H1 (cell line): Measurements from ENCODE around the gene CA10. TPM values are rescaled to one million over a fixed set of nuclear protein-coding genes. Genes with fewer than 3 reads are reported as not detected.

Experiments
- CTCF ChIA-PET: fragments of 300-600 bp; sonication (Branson Sonifier 250); formaldehyde crosslinking; loops from one replicate; lab custom pipeline; 2021; ENCODE audit not compliant: partially characterized antibody; lab: Charles Lee
- POLR2A ChIA-PET: fragments of 300-600 bp; sonication (Branson Sonifier 250); formaldehyde crosslinking; loops from one replicate; lab custom pipeline; 2021; ENCODE audit warnings: inconsistent platforms; ENCODE audit not compliant: partially characterized antibody; lab: Charles Lee
- DNase-seq, 2 experiments: peaks; one replicate each; pipeline versions ENCODE4 v3.0.0 to v3.0.0-alpha.2; 2010 to 2022; ENCODE audit warnings: low spot score in 2 of 2, low read depth in 1 of 2, mixed read lengths in 1 of 2
- FAIRE-seq: peaks from 2 replicates; lab custom pipeline; 2011; peaks lifted over from hg19 to GRCh38; lab: Jason Lieb, UNC
- H2AFZ ChIP-seq: 2 replicates; pipeline ENCODE4 v1.8.1; 2012; ENCODE audit warnings: low read length, inconsistent platforms
- H2AK5ac ChIP-seq: 2 replicates; pipeline ENCODE4 v1.6.1; 2013; ENCODE audit warnings: low read depth, low read length
- H2BK120ac ChIP-seq: replicated peaks from 2 replicates; pipeline ENCODE3; 2013; ENCODE audit warnings: low read depth, low read length, inconsistent platforms
- H2BK12ac ChIP-seq: 2 replicates; pipeline ENCODE4 v1.6.1; 2013; ENCODE audit warnings: low read depth, low read length
- H2BK15ac ChIP-seq: 2 replicates; pipeline ENCODE4 v1.6.1; 2013; ENCODE audit warnings: low read length
- H2BK20ac ChIP-seq: 2 replicates; pipeline ENCODE4 v1.6.1; 2013; ENCODE audit warnings: low read length
- H2BK5ac ChIP-seq: 2 replicates; pipeline ENCODE4 v1.6.1; 2013; ENCODE audit warnings: low read depth, low read length
- H3K14ac ChIP-seq: 2 replicates; pipeline ENCODE4 v1.6.1; 2013; ENCODE audit warnings: inconsistent platforms; ENCODE audit not compliant: insufficient read length
- H3K18ac ChIP-seq: 2 replicates; pipeline ENCODE4 v1.6.1; 2013; ENCODE audit warnings: low read length; ENCODE audit errors: extremely low read depth
- H3K23ac ChIP-seq: 2 replicates; pipeline ENCODE4 v1.6.1; 2013; ENCODE audit warnings: inconsistent platforms; ENCODE audit not compliant: insufficient read length
- H3K23me2 ChIP-seq: 2 replicates; pipeline ENCODE4 v1.6.1; 2013; ENCODE audit warnings: low read depth, low read length
- H3K27ac ChIP-seq: 2 replicates; pipeline ENCODE4 v1.6.1; 2011; ENCODE audit warnings: low read depth, low read length, inconsistent platforms
- H3K27me3 ChIP-seq, 4 experiments: replicated peaks in 1 of 4; 1 replicate in 1 of 4; 2 replicates in 3 of 4; pipeline versions ENCODE4 v1.6.1 to v1.8.1; 2011 to 2013; ENCODE audit warnings: low read length in 3 of 4, mild to moderate bottlenecking in 3 of 4, inconsistent platforms in 2 of 4, mixed read lengths in 2 of 4, moderate library complexity in 1 of 4; ENCODE audit not compliant: control insufficient read depth in 3 of 4, insufficient read depth in 3 of 4; ENCODE audit errors: extremely low read depth in 1 of 4
- H3K36me3 ChIP-seq, 4 experiments: 2 replicates each; pipeline versions ENCODE4 v1.6.1 to v1.8.1; 2011 to 2013; ENCODE audit warnings: mild to moderate bottlenecking in 4 of 4, low read length in 3 of 4, moderate library complexity in 2 of 4, control low read depth in 1 of 4, inconsistent platforms in 1 of 4; ENCODE audit not compliant: insufficient read depth in 4 of 4, control insufficient read depth in 2 of 4
- H3K4ac ChIP-seq: replicated peaks from 2 replicates; pipeline ENCODE3; 2013; ENCODE audit warnings: low read length, low read depth, mixed read lengths, inconsistent platforms; ENCODE audit not compliant: insufficient read length
- H3K4me1 ChIP-seq, 4 experiments: replicated peaks in 1 of 4; 1 replicate in 1 of 4; 2 replicates in 3 of 4; pipeline versions ENCODE4 v1.6.1 to v1.8.1; 2011 to 2013; ENCODE audit warnings: low read length in 3 of 4, inconsistent platforms in 2 of 4, mixed read lengths in 1 of 4; ENCODE audit not compliant: insufficient read depth in 4 of 4, control insufficient read depth in 3 of 4
- H3K4me2 ChIP-seq, 2 experiments: 2 replicates each; pipeline versions ENCODE4 v1.6.1 to v1.8.1; 2011 to 2013; ENCODE audit warnings: low read depth in 2 of 2, low read length in 2 of 2, control low read depth in 1 of 2, inconsistent platforms in 1 of 2, mild to moderate bottlenecking in 1 of 2; ENCODE audit not compliant: insufficient read depth in 1 of 2
- H3K4me3 ChIP-seq, 4 experiments: fragments of 200-600, 300-600 bp in 1 of 4; sonication (generic), shearing (Covaris generic), sonication (Bioruptor Twin) in 1 of 4; 2 replicates each; pipeline versions ENCODE4 v1.5.1 to v1.8.1; 2011 to 2016; ENCODE audit warnings: low read length in 4 of 4, low read depth in 3 of 4, control low read depth in 2 of 4, inconsistent platforms in 2 of 4, mild to moderate bottlenecking in 2 of 4, mixed read lengths in 1 of 4, moderate library complexity in 1 of 4; ENCODE audit not compliant: insufficient read depth in 2 of 4; ENCODE audit errors: extremely low read depth in 1 of 4
- H3K56ac ChIP-seq: replicated peaks from 2 replicates; pipeline ENCODE3; 2013; ENCODE audit warnings: low read depth, mild to moderate bottlenecking, mixed read lengths, low read length, inconsistent platforms; ENCODE audit not compliant: insufficient read length
- H3K79me1 ChIP-seq: 2 replicates; pipeline ENCODE4 v1.6.1; 2013; ENCODE audit warnings: low read depth, low read length, control low read depth
- H3K79me2 ChIP-seq, 2 experiments: 2 replicates each; pipeline versions ENCODE4 v1.6.1 to v1.8.1; 2012 to 2013; ENCODE audit warnings: low read length in 2 of 2, mild to moderate bottlenecking in 2 of 2, inconsistent platforms in 1 of 2; ENCODE audit not compliant: insufficient read depth in 2 of 2, control insufficient read depth in 1 of 2
- H3K9ac ChIP-seq, 4 experiments: replicated peaks in 1 of 4; 1 replicate in 1 of 4; 2 replicates in 3 of 4; pipeline versions ENCODE4 v1.6.1 to v1.8.1; 2011 to 2013; ENCODE audit warnings: low read depth in 3 of 4, low read length in 3 of 4, control low read depth in 2 of 4, mild to moderate bottlenecking in 2 of 4, moderate library complexity in 2 of 4, inconsistent platforms in 1 of 4; ENCODE audit errors: extremely low read depth in 1 of 4
- H3K9me3 ChIP-seq, 2 experiments: 2 replicates each; pipeline versions ENCODE4 v1.6.1 to v1.8.1; 2012 to 2013; ENCODE audit warnings: mild to moderate bottlenecking in 2 of 2, moderate library complexity in 2 of 2, control low read depth in 1 of 2, inconsistent platforms in 1 of 2, low read depth in 1 of 2, low read length in 1 of 2, mixed read lengths in 1 of 2; ENCODE audit not compliant: insufficient read depth in 2 of 2
- H4K20me1 ChIP-seq, 2 experiments: replicated peaks in 1 of 2; 2 replicates each; pipeline versions ENCODE3 to v1.8.1; 2011 to 2013; ENCODE audit warnings: inconsistent platforms in 2 of 2, low read length in 2 of 2, mild to moderate bottlenecking in 1 of 2; ENCODE audit not compliant: insufficient read depth in 2 of 2, control insufficient read depth in 1 of 2
- H4K5ac ChIP-seq: 2 replicates; pipeline ENCODE4 v1.6.1; 2013; ENCODE audit warnings: low read length, low read depth, mixed read lengths, inconsistent platforms; ENCODE audit not compliant: insufficient read length
- H4K8ac ChIP-seq: 2 replicates; pipeline ENCODE4 v1.8.0; 2013; ENCODE audit warnings: mild to moderate bottlenecking, moderate library complexity, low read length, inconsistent platforms; ENCODE audit not compliant: insufficient read depth; ENCODE audit errors: extremely low read depth
- H4K91ac ChIP-seq: replicated peaks from 2 replicates; pipeline ENCODE3; 2013; ENCODE audit warnings: low read length, mixed read lengths, inconsistent platforms; ENCODE audit not compliant: insufficient read length
- KDM1A ChIP-seq: fragments of 200-600, 300-600 bp; sonication (generic); IDR thresholded peaks from 2 replicates; pipeline ENCODE4 v1.7.1; 2016; ENCODE audit warnings: mild to moderate bottlenecking, low read length, borderline replicate concordance
- RBBP5 ChIP-seq: IDR thresholded peaks from 2 replicates; pipeline ENCODE4 v1.7.1; 2012; ENCODE audit warnings: low read depth, mild to moderate bottlenecking, inconsistent platforms, low read length, moderate library complexity, borderline replicate concordance
- SP2 ChIP-seq: IDR thresholded peaks from 2 replicates; pipeline ENCODE4 v1.6.1; 2012; ENCODE audit warnings: mild to moderate bottlenecking, low read length, inconsistent platforms
- SRF ChIP-seq: IDR thresholded peaks from 2 replicates; pipeline ENCODE4 v1.6.1; 2011; ENCODE audit warnings: mild to moderate bottlenecking, low read depth, low read length, moderate library complexity
- TAF7 ChIP-seq: optimal IDR thresholded peaks from 2 replicates; pipeline ENCODE3; 2011; ENCODE audit warnings: low read depth, mild to moderate bottlenecking, inconsistent platforms, low read length, moderate library complexity, borderline replicate concordance
- TEAD4 ChIP-seq: IDR thresholded peaks from 2 replicates; pipeline ENCODE4 v1.6.1; 2012; ENCODE audit warnings: low read depth, low read length, inconsistent platforms, mixed read lengths
- WGBS, 2 experiments: shearing (Covaris generic) in 1 of 2; methylation state at CpG; one replicate each; pipeline versions ENCODE4 v1.1.6 to v1.1.7; 2013 to 2015; ENCODE audit warnings: low lambda C conversion rate in 2 of 2, mixed read lengths in 2 of 2, inconsistent platforms in 1 of 2, low coverage in 1 of 2, missing lambda C conversion rate in 1 of 2; ENCODE audit not compliant: insufficient replicate concordance in 2 of 2, insufficient coverage in 1 of 2, insufficient read length in 1 of 2; ENCODE audit errors: extremely low coverage in 1 of 2, missing lambda C conversion rate in 1 of 2; 5-methylcytosine and 5-hydroxymethylcytosine counted together
- polyA plus RNA-seq, 7 experiments: library from polyadenylated mRNA; depleted of rRNA in 3 of 7; stranded (reverse) in 5 of 7; unstranded in 2 of 7; fragments of >200 nt in 5 of 7; fragments of 200-250 nt in 2 of 7; gene quantifications; 1 replicate in 5 of 7; 2 replicates in 1 of 7; 4 replicates in 1 of 7; pipeline versions ENCODE4 v1.2.1 to v1.2.3, GENCODE V29; 2011 to 2013; ENCODE audit warnings: missing spikeins in 2 of 7, mixed read lengths in 2 of 7
- total RNA-seq: library from RNA; stranded (reverse); fragmentation: NEBNext Ultra II Directional; extraction: Animal tissue kit (Norgen Biotek cat#: 25700); gene quantifications from 2 replicates; pipeline ENCODE4 v1.2.1, GENCODE V29; 2021

Gene CA10
- total and polyA plus RNA-seq, 2 of the 8 experiments (the other 6 are each of a cell fraction or from before 2014, with no cell fraction given): 0.60 to 0.63 TPM

DNA sequence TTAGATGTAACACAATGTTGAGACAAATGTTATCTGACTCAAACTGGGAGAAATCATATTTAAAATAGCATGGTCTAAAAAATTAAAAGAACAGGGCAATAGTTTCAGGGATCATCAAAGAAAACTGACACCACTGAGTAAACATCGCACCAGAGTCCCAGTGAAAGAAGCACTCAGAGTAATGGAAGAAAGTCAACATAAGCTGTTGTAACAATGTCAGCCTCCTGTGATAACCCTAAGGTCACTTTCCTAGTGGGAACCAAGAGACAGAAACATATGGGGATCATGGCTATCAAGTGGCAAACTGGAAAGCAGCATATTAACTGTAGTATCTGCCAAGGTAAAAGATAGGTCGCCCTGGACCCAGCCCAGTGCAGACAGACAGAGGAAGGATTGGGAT lies 160.8 kb downstream of the CA10 start:
- H3K4me3 ChIP-seq: no peak overlapping the region
- TF ChIP-seq KDM1A: no peak
- no peak for TF ChIP-seq TEAD4
- TF ChIP-seq SRF: no peak
- no peak for TF ChIP-seq RBBP5
- TF ChIP-seq TAF7: no peak
- no peak for TF ChIP-seq SP2
- H3K18ac ChIP-seq: no peak overlapping the region
- no peak overlapping the region for H3K23ac ChIP-seq
- no peak overlapping the region for H3K4me2 ChIP-seq
- H3K4ac ChIP-seq: no peak overlapping the region
- H2BK5ac ChIP-seq: no peak overlapping the region
- 92% methylated on average over 2 of the region's 2 CpGs; no CpG with 5 or more reads in 1 of the 2 experiments for WGBS, 2 experiments
- H2AK5ac ChIP-seq: no peak overlapping the region
- no peaks in the 10 kb centered on the region for H3K79me2 ChIP-seq
- H3K27me3 ChIP-seq: no peaks in the 10 kb centered on the region
- no peaks in the 10 kb centered on the region for H3K79me1 ChIP-seq
- no peak overlapping the region for H3K9ac ChIP-seq
- H2AFZ ChIP-seq: no peak overlapping the region
- H3K14ac ChIP-seq: no peak overlapping the region
- H2BK12ac ChIP-seq: no peak overlapping the region
- no peak overlapping the region for H4K8ac ChIP-seq
- no peak overlapping the region for H2BK120ac ChIP-seq
- no peak for FAIRE-seq
- POLR2A ChIA-PET: no interaction called here
- H3K23me2 ChIP-seq: no peaks in the 10 kb centered on the region
- no peak overlapping the region for H2BK20ac ChIP-seq
- CTCF ChIA-PET: interaction anchor here (1.0 kb wide), 1 partner anchor 222 kb away, joined by 3 read pairs; no protein-coding TSS in a partner anchor
- no peak overlapping the region for H2BK15ac ChIP-seq
- no peak overlapping the region for H3K27ac ChIP-seq
- no peak overlapping the region for H4K91ac ChIP-seq
- no peak overlapping the region for H3K56ac ChIP-seq
- H4K20me1 ChIP-seq: no peaks in the 10 kb centered on the region
- no peaks in the 10 kb centered on the region for H3K36me3 ChIP-seq
- no peak overlapping the region for H4K5ac ChIP-seq
- H3K4me1 ChIP-seq: 0 out of 7 replicates have a peak, but pooled peaks cover 0 to 1% (median 0%) of the 10 kb centered on the region in 4 experiments
- no peak for DNase-seq
- H3K9me3 ChIP-seq: no peaks in the 10 kb centered on the region
